Stimulated activated effector memory CD8-positive, alpha-beta T cell treated with anti-CD3 and anti-CD28 coated beads, Interleukin-12 subunit alpha, Interleukin-12 subunit beta, amount 100 ng/mL, for 72 hours (primary cell): ENCODE results near the gene PSMC4.
A peak's percentile ranks its signal among the peaks of the same experiment; 100 is the strongest.

Experiments used
- ATAC-seq: fragments of 150-1000 bp; cut with Tn5 transposase; 2 replicates; pipeline ENCODE4 v1.10.0; 2021
- DNase-seq, 2 donors: peaks; one replicate each; pipeline ENCODE4 v3.0.0; 2021 to 2022; ENCODE audit warnings: low spot score in 2 of 2
- H3K27ac Mint-ChIP-seq: one replicate; pipeline ENCODE4 v1.8.0; 2022; ENCODE audit warnings: mild to moderate bottlenecking, mixed read lengths
- H3K36me3 Mint-ChIP-seq: one replicate; pipeline ENCODE4 v1.8.0; 2022; ENCODE audit warnings: mild to moderate bottlenecking, mixed read lengths
- H3K4me1 Mint-ChIP-seq: one replicate; pipeline ENCODE4 v1.8.0; 2022; ENCODE audit warnings: mixed read lengths
- H3K4me3 Mint-ChIP-seq: one replicate; pipeline ENCODE4 v1.8.0; 2022; ENCODE audit warnings: mild to moderate bottlenecking, mixed read lengths
- H3K9me3 Mint-ChIP-seq: one replicate; pipeline ENCODE4 v1.8.0; 2022; ENCODE audit warnings: mixed read lengths

PSMC4 gene

DNA sequence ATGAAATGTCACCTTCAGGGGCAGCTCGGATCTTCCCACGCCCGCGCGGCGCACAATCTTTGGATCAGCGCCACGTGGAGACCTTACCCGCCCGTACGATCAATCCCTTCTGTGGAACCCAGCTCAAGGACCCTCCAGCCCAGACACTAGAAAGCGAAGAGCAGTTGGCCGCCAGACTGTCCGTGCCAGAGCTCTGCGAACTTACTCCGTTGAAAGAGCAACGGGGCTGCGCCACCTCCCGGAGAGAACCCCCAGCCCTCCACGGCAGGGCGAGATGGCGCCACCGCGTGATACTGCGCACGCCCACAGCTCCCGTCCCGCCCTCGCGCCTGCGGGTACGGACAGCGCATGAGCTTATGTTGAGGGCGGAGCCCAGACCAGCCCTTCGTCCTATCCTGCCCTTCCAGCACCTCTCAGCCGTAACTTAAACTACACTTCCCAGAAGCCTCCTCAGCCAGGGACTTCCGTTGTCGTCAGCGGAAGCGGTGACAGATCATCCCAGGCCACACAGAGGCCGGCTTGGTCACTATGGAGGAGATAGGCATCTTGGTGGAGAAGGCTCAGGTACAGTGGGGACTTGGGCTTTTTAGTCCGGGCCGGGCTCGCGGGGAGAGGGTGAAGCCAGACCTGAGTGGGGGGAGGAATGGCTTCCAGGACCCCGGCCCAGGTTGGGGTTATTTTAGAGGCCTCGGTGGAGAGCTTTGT, at the start of gene PSMC4:
PSMC4 (plus strand) TSS at position 491 of the 705 bp plus-strand sequence; CDS start at position 529, 38 bp downstream.
- peaks cover 62% of the 10 kb centered on the region for H3K4me1 Mint-ChIP-seq
- peak within 1 kb of the TSS; percentile 97 for H3K4me3 Mint-ChIP-seq
- H3K27ac Mint-ChIP-seq = peak within 1 kb of the TSS; percentile 99
- ATAC-seq = peak; percentile 97
- peaks cover 58% of the 10 kb centered on the region for H3K36me3 Mint-ChIP-seq
- DNase-seq = peak; percentile 93 to 99
- no peaks in the 10 kb centered on the region for H3K9me3 Mint-ChIP-seq

GRCh38 chr19:39923862-39924261, 47.1 kb upstream of the PSMC4 start:
- Mint-ChIP-seq H3K9me3 (no peaks in the 10 kb centered on the region), H3K4me1 (no peaks in the 10 kb centered on the region), H3K4me3 (no peak overlapping the region), H3K27ac (no peak overlapping the region), H3K36me3 (no peaks in the 10 kb centered on the region)
- ATAC-seq = no peak
- no peak for DNase-seq

GRCh38 chr19:39924389-39924788, 46.6 kb upstream of the PSMC4 start:
- no peaks in the 10 kb centered on the region for H3K9me3 Mint-ChIP-seq
- H3K4me3 Mint-ChIP-seq = no peak overlapping the region
- DNase-seq (no peak), ATAC-seq (no peak)
- H3K27ac Mint-ChIP-seq = no peak overlapping the region
- no peaks in the 10 kb centered on the region for H3K36me3 Mint-ChIP-seq
- no peaks in the 10 kb centered on the region for H3K4me1 Mint-ChIP-seq

DNA sequence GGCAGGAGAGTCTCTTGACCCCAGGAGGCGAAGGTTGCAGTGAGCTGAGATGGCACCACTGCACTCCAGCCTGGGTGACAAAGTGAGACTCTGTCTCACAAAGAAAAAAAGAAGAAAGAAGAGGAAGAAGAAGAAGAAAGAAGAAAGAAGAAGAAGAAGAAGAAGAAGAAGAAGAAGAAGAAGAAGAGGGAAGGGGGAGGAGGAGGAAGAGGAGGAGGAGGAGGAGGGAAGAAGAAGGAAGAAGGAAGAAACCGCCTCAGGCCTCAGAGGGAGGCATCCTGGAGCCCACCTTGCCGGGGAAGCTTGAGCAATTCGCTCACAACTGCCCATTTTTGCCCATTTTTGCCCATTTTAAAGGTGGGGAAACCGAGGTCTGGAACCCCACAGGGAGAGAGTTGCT, 46.0 kb upstream of the PSMC4 start:
- H3K4me1 Mint-ChIP-seq = no peaks in the 10 kb centered on the region
- H3K4me3 Mint-ChIP-seq = no peak overlapping the region
- DNase-seq = no peak
- no peaks in the 10 kb centered on the region for H3K9me3 Mint-ChIP-seq
- H3K36me3 Mint-ChIP-seq = no peaks in the 10 kb centered on the region
- no peak overlapping the region for H3K27ac Mint-ChIP-seq
- no peak for ATAC-seq

DNA sequence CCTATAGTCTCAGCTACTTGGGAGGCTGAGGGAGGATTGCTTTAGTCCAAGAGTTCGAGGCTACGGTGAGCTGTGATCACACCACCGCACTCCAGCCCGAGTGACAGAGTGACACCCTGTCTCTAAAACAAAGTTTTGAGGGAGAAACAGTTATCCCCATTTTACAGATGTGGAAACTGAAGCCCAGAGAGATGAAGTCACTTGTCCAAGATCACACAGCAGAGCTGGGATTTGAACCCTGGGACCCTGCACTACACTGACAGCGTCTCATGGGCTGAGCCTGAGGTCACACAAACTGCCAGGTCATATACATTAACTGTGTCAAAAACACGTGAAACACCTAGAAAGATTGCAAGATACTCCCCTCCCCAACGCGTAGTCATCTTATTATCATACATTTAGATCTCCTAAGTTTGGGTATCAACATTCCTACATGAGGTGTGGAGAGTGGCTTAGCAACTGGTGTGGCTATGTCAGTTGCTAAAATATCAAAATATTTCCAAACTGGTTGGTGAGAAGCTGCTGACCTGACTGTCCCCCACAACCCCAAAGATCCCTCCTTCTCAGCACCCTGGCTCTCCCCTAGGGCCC, 44.7 kb upstream of the PSMC4 start:
- Mint-ChIP-seq H3K4me3 (no peak overlapping the region), H3K36me3 (no peaks in the 10 kb centered on the region), H3K9me3 (no peaks in the 10 kb centered on the region), H3K27ac (no peak overlapping the region), H3K4me1 (no peaks in the 10 kb centered on the region)
- DNase-seq (no peak), ATAC-seq (no peak)

DNA sequence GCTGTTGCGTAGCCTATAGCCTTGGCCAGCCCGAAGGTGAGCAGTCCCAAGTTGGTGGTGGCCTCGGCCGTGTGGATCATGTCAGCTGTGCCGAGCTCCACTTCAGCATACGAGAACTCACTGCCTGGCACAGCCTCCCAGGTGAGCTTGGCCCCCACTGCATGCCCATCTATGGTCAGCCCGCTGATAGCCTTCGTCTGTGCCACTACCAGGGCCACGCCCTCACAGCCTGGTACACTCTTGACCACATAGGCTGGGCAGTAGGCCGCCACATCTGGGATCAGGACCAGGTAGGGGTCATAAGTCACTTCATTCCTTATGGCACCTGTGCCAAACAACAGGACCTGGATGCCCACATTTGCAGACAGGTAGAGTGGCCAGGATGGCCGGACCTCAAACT, 43.9 kb upstream of the PSMC4 start:
- no peak overlapping the region for H3K27ac Mint-ChIP-seq
- no peak overlapping the region for H3K4me3 Mint-ChIP-seq
- no peak for DNase-seq
- H3K4me1 Mint-ChIP-seq = no peaks in the 10 kb centered on the region
- no peaks in the 10 kb centered on the region for H3K36me3 Mint-ChIP-seq
- ATAC-seq = no peak
- no peaks in the 10 kb centered on the region for H3K9me3 Mint-ChIP-seq

DNA sequence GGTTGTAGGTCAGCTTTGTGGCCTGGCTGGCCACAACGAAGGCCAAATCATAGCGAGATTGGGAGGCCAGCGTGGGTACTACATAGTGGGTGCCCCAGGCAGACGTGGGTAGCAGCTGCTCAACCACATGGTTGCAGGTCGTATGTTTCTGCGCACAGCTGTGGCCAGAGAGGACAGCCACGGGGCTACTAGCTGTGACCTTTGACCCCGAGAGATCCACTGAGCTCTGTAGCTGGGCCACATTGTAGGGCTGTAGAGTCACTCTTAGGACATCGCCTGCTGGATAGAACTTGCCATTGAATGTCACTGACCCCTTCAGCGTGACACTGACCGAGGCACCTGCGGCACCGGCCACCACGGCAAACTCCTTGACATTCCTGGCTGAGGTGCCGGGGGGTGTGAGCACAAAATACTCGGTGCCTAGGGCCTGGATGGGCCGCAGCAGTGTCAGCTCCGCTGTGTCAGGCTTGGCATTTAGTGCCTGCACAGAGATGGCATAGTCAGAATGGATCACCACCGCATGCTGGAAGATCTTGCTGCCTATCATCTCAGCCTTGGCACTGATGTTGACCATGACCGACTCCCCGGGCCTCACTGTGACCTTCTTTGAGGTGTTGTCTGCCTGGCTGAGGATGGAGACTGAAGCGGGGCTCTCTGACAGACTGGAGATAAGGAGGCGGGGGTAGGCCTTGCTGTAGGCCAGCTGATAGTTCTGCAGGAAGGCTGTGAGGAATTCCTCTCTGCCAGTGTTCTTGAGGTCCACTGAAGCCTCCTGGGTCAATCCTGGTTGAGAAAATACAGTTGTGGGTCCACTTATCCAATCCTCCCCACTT, 43.2 kb upstream of the PSMC4 start:
- H3K27ac Mint-ChIP-seq = no peak overlapping the region
- no peaks in the 10 kb centered on the region for H3K36me3 Mint-ChIP-seq

GRCh38 chr19:39928357-39928725, 42.6 kb upstream of the PSMC4 start:
- ATAC-seq (no peak), DNase-seq (no peak)
- Mint-ChIP-seq H3K27ac (no peak overlapping the region), H3K36me3 (no peaks in the 10 kb centered on the region), H3K9me3 (no peaks in the 10 kb centered on the region), H3K4me3 (no peak overlapping the region), H3K4me1 (no peaks in the 10 kb centered on the region)

More for the DNA sequence above, 43.2 kb upstream of the PSMC4 start:
- Mint-ChIP-seq H3K9me3 (no peaks in the 10 kb centered on the region), H3K4me1 (no peaks in the 10 kb centered on the region), H3K4me3 (no peak overlapping the region)
- ATAC-seq (no peak), DNase-seq (no peak)

- DNase-seq (no peak), ATAC-seq (no peak)
- Mint-ChIP-seq H3K9me3 (peaks cover 3% of the 10 kb centered on the region), H3K4me3 (no peak overlapping the region), H3K27ac (peak overlapping the region; percentile 5), H3K4me1 (peaks cover 11% of the 10 kb centered on the region), H3K36me3 (no peaks in the 10 kb centered on the region)
Measured at GRCh38 chr19:39929750-39930149, 41.2 kb upstream of the PSMC4 start.

- Mint-ChIP-seq H3K9me3 (peaks cover 11% of the 10 kb centered on the region), H3K4me1 (peaks cover 44% of the 10 kb centered on the region), H3K27ac (peak within 1 kb of the TSS; percentile 93), H3K36me3 (no peaks in the 10 kb centered on the region), H3K4me3 (no peak within 1 kb of the TSS)
- no peak for DNase-seq
- ATAC-seq = no peak
Measured at GRCh38 chr19:39934584-39935363, 36.2 kb upstream of the PSMC4 start, which contains the start of gene FCGBP. Gene FCGBP (minus strand): TSS chr19:39934634.

DNA sequence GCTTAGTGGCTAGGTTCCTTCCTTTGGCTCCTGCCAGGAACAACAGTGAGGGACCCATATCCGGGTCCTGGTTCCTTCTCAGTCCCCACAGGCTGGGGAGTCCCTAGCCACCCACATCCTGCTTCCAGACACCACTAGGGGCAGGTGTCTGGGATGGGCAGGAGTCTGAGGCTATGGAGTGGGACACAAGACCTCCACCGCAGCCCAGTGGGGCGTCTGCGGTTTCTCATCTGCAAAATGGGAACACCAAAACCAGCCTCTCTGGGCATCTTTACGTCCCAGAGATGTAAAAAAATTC, 35.7 kb upstream of the PSMC4 start:
- DNase-seq (no peak), ATAC-seq (no peak)
- Mint-ChIP-seq H3K36me3 (no peaks in the 10 kb centered on the region), H3K9me3 (peaks cover 13% of the 10 kb centered on the region), H3K27ac (peak overlapping the region; percentile 93), H3K4me1 (peaks cover 48% of the 10 kb centered on the region), H3K4me3 (no peak overlapping the region)

DNA sequence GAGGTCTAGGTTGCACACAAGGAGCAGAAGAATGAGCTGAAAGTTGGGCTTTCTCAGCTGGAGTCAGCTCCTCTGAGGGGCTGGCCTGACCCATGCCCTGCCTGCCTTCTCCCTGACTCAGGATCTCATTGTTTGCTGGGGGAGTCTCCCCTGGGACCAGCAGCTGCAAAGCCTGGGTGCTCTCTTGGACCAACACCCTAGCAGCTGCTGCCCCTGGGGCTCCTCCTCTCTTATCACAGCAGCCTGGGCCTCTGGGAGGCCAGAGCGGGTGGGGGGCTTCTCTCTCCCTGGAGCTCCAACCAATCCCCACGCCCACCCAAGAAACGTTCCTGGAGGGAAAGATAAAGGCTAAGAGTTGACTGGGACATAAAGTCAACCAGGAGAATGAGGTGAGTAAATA, 34.9 kb upstream of the PSMC4 start:
- no peak for DNase-seq
- no peak for ATAC-seq
- H3K27ac Mint-ChIP-seq = peak overlapping the region; percentile 93
- H3K9me3 Mint-ChIP-seq = peaks cover 16% of the 10 kb centered on the region
- H3K36me3 Mint-ChIP-seq = no peaks in the 10 kb centered on the region
- H3K4me1 Mint-ChIP-seq = peaks cover 55% of the 10 kb centered on the region
- H3K4me3 Mint-ChIP-seq = peak overlapping the region; percentile 32

- ATAC-seq (no peak), DNase-seq (no peak)
- Mint-ChIP-seq H3K4me3 (peak overlapping the region; percentile 32), H3K36me3 (no peaks in the 10 kb centered on the region), H3K27ac (peak overlapping the region; percentile 93), H3K9me3 (peaks cover 16% of the 10 kb centered on the region), H3K4me1 (peaks cover 61% of the 10 kb centered on the region)
Measured at GRCh38 chr19:39936622-39937021, 34.3 kb upstream of the PSMC4 start.

GRCh38 chr19:39937094-39937720, 33.8 kb upstream of the PSMC4 start:
- H3K36me3 Mint-ChIP-seq = no peaks in the 10 kb centered on the region
- H3K27ac Mint-ChIP-seq = peak overlapping the region; percentile 93
- peaks cover 67% of the 10 kb centered on the region for H3K4me1 Mint-ChIP-seq
- peak in 1 of 2 donors; percentile 56 for DNase-seq
- H3K9me3 Mint-ChIP-seq = peaks cover 16% of the 10 kb centered on the region
- H3K4me3 Mint-ChIP-seq = peak overlapping the region; percentile 32
- peak; percentile 87 for ATAC-seq

GRCh38 chr19:39937787-39938186, 33.2 kb upstream of the PSMC4 start:
- ATAC-seq (no peak), DNase-seq (no peak)
- Mint-ChIP-seq H3K4me1 (peaks cover 72% of the 10 kb centered on the region), H3K27ac (peak overlapping the region; percentile 93), H3K36me3 (no peaks in the 10 kb centered on the region), H3K9me3 (peaks cover 16% of the 10 kb centered on the region), H3K4me3 (no peak overlapping the region)
